ENCODE measurements around the gene SENP8.
A peak's percentile ranks its signal among the peaks of the same experiment; 100 is the strongest.

Gene SENP8

GRCh38 chr15:72180761-72181324, 62.6 kb downstream of the SENP8 start:
- 87% methylated on average over 5 of the region's 5 CpGs for WGBS
- no peak overlapping the region for H2BK12ac ChIP-seq (ENCODE audit: low read length in 2 of 2)
- no peaks in the 10 kb centered on the region for H3K79me1 ChIP-seq (replicated peaks; ENCODE audit: low read length, poor library complexity, severe bottlenecking)
- H3K4me3 ChIP-seq (ENCODE audit: insufficient read depth in 1 of 2, low read depth in 1 of 2, low read length in 2 of 2) = no peak overlapping the region
- H3K18ac ChIP-seq (ENCODE audit: low read depth in 1 of 2, low read length in 2 of 2) = no peak overlapping the region
- H3K36me3 ChIP-seq (ENCODE audit: control insufficient read depth in 1 of 2, insufficient read depth in 2 of 2, low read depth in 1 of 2, low read length in 2 of 2) = no peaks in the 10 kb centered on the region
- peaks cover 10% of the 10 kb centered on the region for H3K4me1 ChIP-seq (ENCODE audit: control insufficient read depth, insufficient read depth, low read depth, low read length)
- no peak overlapping the region for H3K23ac ChIP-seq (ENCODE audit: low read length in 2 of 2)
- H3K9me3 ChIP-seq (ENCODE audit: control insufficient read depth, low read length) = no peaks in the 10 kb centered on the region
- no peak overlapping the region for H2BK5ac ChIP-seq (ENCODE audit: low read depth, low read length, poor library complexity, severe bottlenecking)
- H2BK120ac ChIP-seq (ENCODE audit: low read depth, low read length) = no peak overlapping the region
- no peak overlapping the region for H4K91ac ChIP-seq (ENCODE audit: low read length)
- H2AK5ac ChIP-seq (ENCODE audit: low read length, severe bottlenecking) = no peak overlapping the region
- no peak for DNase-seq
- no peak overlapping the region for H3K14ac ChIP-seq (ENCODE audit: low read length in 2 of 2)
- no peak overlapping the region for H3K27ac ChIP-seq (ENCODE audit: low read length, poor library complexity, severe bottlenecking)
- H3K4ac ChIP-seq (ENCODE audit: low read depth in 1 of 2, low read length in 2 of 2) = no peak overlapping the region
- H4K8ac ChIP-seq (ENCODE audit: low read length) = no peak overlapping the region
- H3K4me2 ChIP-seq (ENCODE audit: low read length, poor library complexity, severe bottlenecking) = no peak overlapping the region
- H2BK15ac ChIP-seq (ENCODE audit: low read depth, poor library complexity, severe bottlenecking) = no peak overlapping the region
- peaks cover 0 to 47% of the 10 kb centered on the region in 2 experiments for H3K27me3 ChIP-seq (ENCODE audit: control insufficient read depth in 1 of 2, insufficient read depth in 1 of 2, low read length in 2 of 2)
- no peak overlapping the region for H3K9ac ChIP-seq (ENCODE audit: low read length)
- H2AFZ ChIP-seq (ENCODE audit: low read depth, low read length) = no peak overlapping the region

GRCh38 chr15:72182244-72182643, 64.0 kb downstream of the SENP8 start:
- 100% methylated on average over 1 of the region's 3 CpGs for WGBS
- no peak overlapping the region for H2AK5ac ChIP-seq (ENCODE audit: low read length, severe bottlenecking)
- H4K91ac ChIP-seq (ENCODE audit: low read length) = no peak overlapping the region
- H2BK12ac ChIP-seq (ENCODE audit: low read length in 2 of 2) = no peak overlapping the region
- H3K4me2 ChIP-seq (ENCODE audit: low read length, poor library complexity, severe bottlenecking) = no peak overlapping the region
- no peaks in the 10 kb centered on the region for H3K79me1 ChIP-seq (replicated peaks; ENCODE audit: low read length, poor library complexity, severe bottlenecking)
- H3K4me1 ChIP-seq (ENCODE audit: control insufficient read depth, insufficient read depth, low read depth, low read length) = peaks cover 10% of the 10 kb centered on the region
- no peak overlapping the region for H2BK5ac ChIP-seq (ENCODE audit: low read depth, low read length, poor library complexity, severe bottlenecking)
- no peak overlapping the region for H2BK15ac ChIP-seq (ENCODE audit: low read depth, poor library complexity, severe bottlenecking)
- H3K18ac ChIP-seq (ENCODE audit: low read depth in 1 of 2, low read length in 2 of 2) = no peak overlapping the region
- H2BK120ac ChIP-seq (ENCODE audit: low read depth, low read length) = no peak overlapping the region
- no peak overlapping the region for H4K8ac ChIP-seq (ENCODE audit: low read length)
- no peak overlapping the region for H3K9ac ChIP-seq (ENCODE audit: low read length)
- no peaks in the 10 kb centered on the region for H3K9me3 ChIP-seq (ENCODE audit: control insufficient read depth, low read length)
- H3K23ac ChIP-seq (ENCODE audit: low read length in 2 of 2) = no peak overlapping the region
- H2AFZ ChIP-seq (ENCODE audit: low read depth, low read length) = no peak overlapping the region
- H3K4ac ChIP-seq (ENCODE audit: low read depth in 1 of 2, low read length in 2 of 2) = no peak overlapping the region
- no peak overlapping the region for H3K27ac ChIP-seq (ENCODE audit: low read length, poor library complexity, severe bottlenecking)
- H3K36me3 ChIP-seq (ENCODE audit: control insufficient read depth in 1 of 2, insufficient read depth in 2 of 2, low read depth in 1 of 2, low read length in 2 of 2) = no peaks in the 10 kb centered on the region
- no peak overlapping the region for H3K4me3 ChIP-seq (ENCODE audit: insufficient read depth in 1 of 2, low read depth in 1 of 2, low read length in 2 of 2)
- DNase-seq = no peak
- H3K27me3 ChIP-seq (ENCODE audit: control insufficient read depth in 1 of 2, insufficient read depth in 1 of 2, low read length in 2 of 2) = peaks cover 0 to 40% of the 10 kb centered on the region in 2 experiments
- no peak overlapping the region for H3K14ac ChIP-seq (ENCODE audit: low read length in 2 of 2)

- Histone ChIP-seq H3K14ac (ENCODE audit: low read length in 2 of 2) (no peak overlapping the region), H3K36me3 (ENCODE audit: control insufficient read depth in 1 of 2, insufficient read depth in 2 of 2, low read depth in 1 of 2, low read length in 2 of 2) (no peaks in the 10 kb centered on the region), H4K91ac (ENCODE audit: low read length) (no peak overlapping the region), H3K4me2 (ENCODE audit: low read length, poor library complexity, severe bottlenecking) (no peak overlapping the region), H3K9ac (ENCODE audit: low read length) (no peak overlapping the region), H2BK5ac (ENCODE audit: low read depth, low read length, poor library complexity, severe bottlenecking) (no peak overlapping the region), H4K8ac (ENCODE audit: low read length) (no peak overlapping the region), H3K79me1 (replicated peaks; ENCODE audit: low read length, poor library complexity, severe bottlenecking) (no peaks in the 10 kb centered on the region), H3K27me3 (ENCODE audit: control insufficient read depth in 1 of 2, insufficient read depth in 1 of 2, low read length in 2 of 2) (peaks cover 0 to 40% of the 10 kb centered on the region in 2 experiments), H2BK15ac (ENCODE audit: low read depth, poor library complexity, severe bottlenecking) (no peak overlapping the region), H3K18ac (ENCODE audit: low read depth in 1 of 2, low read length in 2 of 2) (no peak overlapping the region), H3K4ac (ENCODE audit: low read depth in 1 of 2, low read length in 2 of 2) (no peak overlapping the region), H2BK12ac (ENCODE audit: low read length in 2 of 2) (no peak overlapping the region), H2AK5ac (ENCODE audit: low read length, severe bottlenecking) (no peak overlapping the region), H2AFZ (ENCODE audit: low read depth, low read length) (no peak overlapping the region), H2BK120ac (ENCODE audit: low read depth, low read length) (no peak overlapping the region), H3K23ac (ENCODE audit: low read length in 2 of 2) (no peak overlapping the region), H3K27ac (ENCODE audit: low read length, poor library complexity, severe bottlenecking) (no peak overlapping the region), H3K4me3 (ENCODE audit: insufficient read depth in 1 of 2, low read depth in 1 of 2, low read length in 2 of 2) (no peak overlapping the region), H3K9me3 (ENCODE audit: control insufficient read depth, low read length) (no peaks in the 10 kb centered on the region), H3K4me1 (ENCODE audit: control insufficient read depth, insufficient read depth, low read depth, low read length) (peaks cover 10% of the 10 kb centered on the region)
- WGBS = 100% methylated on average over 3 of the region's 3 CpGs
- no peak for DNase-seq
Observed at GRCh38 chr15:72182673-72183072, 64.5 kb downstream of the SENP8 start.

GRCh38 chr15:72183781-72184164, 65.6 kb downstream of the SENP8 start:
- H3K4me2 ChIP-seq (ENCODE audit: low read length, poor library complexity, severe bottlenecking) = peak overlapping the region; percentile 88
- H2BK12ac ChIP-seq (ENCODE audit: low read length in 2 of 2) = no peak overlapping the region
- H3K18ac ChIP-seq (ENCODE audit: low read depth in 1 of 2, low read length in 2 of 2) = peak overlapping the region in 1 of 2 experiments; percentile 48
- no peak for DNase-seq
- H3K36me3 ChIP-seq (ENCODE audit: control insufficient read depth in 1 of 2, insufficient read depth in 2 of 2, low read depth in 1 of 2, low read length in 2 of 2) = no peaks in the 10 kb centered on the region
- no peak overlapping the region for H2BK120ac ChIP-seq (ENCODE audit: low read depth, low read length)
- WGBS = 45% methylated on average over 4 of the region's 12 CpGs
- peak overlapping the region; percentile 32 for H3K9ac ChIP-seq (ENCODE audit: low read length)
- no peak overlapping the region for H4K91ac ChIP-seq (ENCODE audit: low read length)
- peak overlapping the region; percentile 43 for H2AK5ac ChIP-seq (ENCODE audit: low read length, severe bottlenecking)
- no peak overlapping the region for H3K27ac ChIP-seq (ENCODE audit: low read length, poor library complexity, severe bottlenecking)
- H3K79me1 ChIP-seq (replicated peaks; ENCODE audit: low read length, poor library complexity, severe bottlenecking) = no peaks in the 10 kb centered on the region
- H2BK5ac ChIP-seq (ENCODE audit: low read depth, low read length, poor library complexity, severe bottlenecking) = no peak overlapping the region
- H3K23ac ChIP-seq (ENCODE audit: low read length in 2 of 2) = no peak overlapping the region
- peak overlapping the region; percentile 44 to 62 for H3K4me3 ChIP-seq (ENCODE audit: insufficient read depth in 1 of 2, low read depth in 1 of 2, low read length in 2 of 2)
- no peak overlapping the region for H3K4ac ChIP-seq (ENCODE audit: low read depth in 1 of 2, low read length in 2 of 2)
- no peak overlapping the region for H4K8ac ChIP-seq (ENCODE audit: low read length)
- H2AFZ ChIP-seq (ENCODE audit: low read depth, low read length) = peak overlapping the region; percentile 81
- no peaks in the 10 kb centered on the region for H3K9me3 ChIP-seq (ENCODE audit: control insufficient read depth, low read length)
- no peak overlapping the region for H2BK15ac ChIP-seq (ENCODE audit: low read depth, poor library complexity, severe bottlenecking)
- H3K4me1 ChIP-seq (ENCODE audit: control insufficient read depth, insufficient read depth, low read depth, low read length) = peaks cover 10% of the 10 kb centered on the region
- peak overlapping the region in 1 of 2 experiments; percentile 53 for H3K14ac ChIP-seq (ENCODE audit: low read length in 2 of 2)
- H3K27me3 ChIP-seq (ENCODE audit: control insufficient read depth in 1 of 2, insufficient read depth in 1 of 2, low read length in 2 of 2) = peaks cover 0 to 36% of the 10 kb centered on the region in 2 experiments
